ENCODE results near the gene TMEM80. TPM values are rescaled to one million over a fixed set of nuclear protein-coding genes. Genes with fewer than 3 reads are reported as not detected.

The TMEM80 gene
- total RNA-seq, 1 experiment from 2014 or later: 15.8 TPM

DNA sequence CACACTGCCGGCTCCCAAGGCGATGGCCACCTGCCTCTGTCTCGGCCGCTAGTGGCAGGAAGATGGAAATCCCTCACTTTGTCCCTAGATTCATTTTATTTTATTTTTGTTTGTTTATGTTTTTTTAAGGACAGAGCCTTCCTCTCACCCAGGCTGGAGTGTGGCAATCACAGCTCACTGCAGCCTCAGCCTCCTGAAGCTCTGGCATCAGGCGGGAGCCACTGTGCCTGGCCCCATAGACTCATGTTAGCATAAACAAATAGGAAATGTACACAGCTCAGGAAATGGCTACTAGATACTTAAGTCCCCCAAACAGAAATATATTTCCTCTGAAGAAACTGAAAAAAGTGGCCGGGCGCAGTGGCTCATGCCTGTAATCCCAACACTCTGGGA lies 3.5 kb downstream of the TMEM80 start:
- no peak for DNase-seq (ENCODE audit: low spot score)

DNA sequence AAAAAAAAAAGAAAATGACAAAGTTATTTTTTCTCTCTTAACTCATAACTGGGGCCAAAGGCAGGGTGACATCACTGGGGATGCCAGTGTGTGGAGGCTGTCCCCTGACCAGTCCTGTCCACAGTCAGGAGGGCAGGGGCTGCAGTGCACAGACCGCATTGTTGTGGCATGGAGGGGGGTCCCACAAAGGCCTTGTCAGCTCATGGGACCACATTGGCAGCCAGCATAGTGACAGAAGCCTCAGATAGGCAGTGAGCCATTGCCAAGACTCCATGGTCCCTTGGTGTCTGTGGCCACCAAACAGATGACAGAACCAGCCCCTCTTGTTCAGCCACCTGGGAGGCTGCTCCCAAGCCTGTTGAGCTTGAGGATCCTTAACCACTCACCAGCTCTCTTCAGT lies 4.1 kb downstream of the TMEM80 start:
- DNase-seq (ENCODE audit: low spot score): no peak

DNA sequence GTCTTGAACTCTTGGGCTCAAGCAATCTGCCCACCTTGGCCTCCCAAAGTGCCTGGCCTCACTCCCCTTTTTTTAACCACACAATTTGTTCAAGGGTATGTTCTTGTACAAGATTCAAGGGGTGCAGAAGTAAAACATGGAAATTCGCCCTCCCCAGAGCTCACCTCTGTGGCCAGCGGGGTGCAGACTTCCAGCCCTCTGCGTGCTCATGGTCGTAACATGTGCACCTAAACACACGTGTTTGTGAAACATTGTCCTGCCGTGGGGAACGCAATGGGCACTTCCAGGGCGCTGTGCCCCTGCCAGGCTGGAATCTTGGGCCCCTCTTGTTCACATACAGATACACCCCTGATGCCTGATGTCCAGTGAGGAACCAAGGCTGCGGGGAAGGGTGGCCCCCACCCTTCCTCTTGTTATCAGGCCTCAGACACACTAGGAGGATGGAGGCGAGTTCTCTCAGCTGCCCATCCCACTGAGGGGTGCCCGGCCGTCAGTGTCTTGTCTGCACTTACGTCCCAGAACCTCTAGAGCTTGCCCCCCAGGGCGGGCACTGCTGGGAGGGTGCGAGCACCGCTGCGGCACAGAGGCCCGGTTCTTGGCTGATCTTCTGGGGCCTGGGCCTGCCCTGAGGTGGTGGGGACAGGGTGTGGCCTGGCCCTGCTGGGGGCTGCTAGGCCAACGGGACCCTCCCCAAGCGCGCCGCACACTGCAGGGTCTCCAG lies 6.3 kb downstream of the TMEM80 start:
- DNase-seq (ENCODE audit: low spot score): no peak

DNA sequence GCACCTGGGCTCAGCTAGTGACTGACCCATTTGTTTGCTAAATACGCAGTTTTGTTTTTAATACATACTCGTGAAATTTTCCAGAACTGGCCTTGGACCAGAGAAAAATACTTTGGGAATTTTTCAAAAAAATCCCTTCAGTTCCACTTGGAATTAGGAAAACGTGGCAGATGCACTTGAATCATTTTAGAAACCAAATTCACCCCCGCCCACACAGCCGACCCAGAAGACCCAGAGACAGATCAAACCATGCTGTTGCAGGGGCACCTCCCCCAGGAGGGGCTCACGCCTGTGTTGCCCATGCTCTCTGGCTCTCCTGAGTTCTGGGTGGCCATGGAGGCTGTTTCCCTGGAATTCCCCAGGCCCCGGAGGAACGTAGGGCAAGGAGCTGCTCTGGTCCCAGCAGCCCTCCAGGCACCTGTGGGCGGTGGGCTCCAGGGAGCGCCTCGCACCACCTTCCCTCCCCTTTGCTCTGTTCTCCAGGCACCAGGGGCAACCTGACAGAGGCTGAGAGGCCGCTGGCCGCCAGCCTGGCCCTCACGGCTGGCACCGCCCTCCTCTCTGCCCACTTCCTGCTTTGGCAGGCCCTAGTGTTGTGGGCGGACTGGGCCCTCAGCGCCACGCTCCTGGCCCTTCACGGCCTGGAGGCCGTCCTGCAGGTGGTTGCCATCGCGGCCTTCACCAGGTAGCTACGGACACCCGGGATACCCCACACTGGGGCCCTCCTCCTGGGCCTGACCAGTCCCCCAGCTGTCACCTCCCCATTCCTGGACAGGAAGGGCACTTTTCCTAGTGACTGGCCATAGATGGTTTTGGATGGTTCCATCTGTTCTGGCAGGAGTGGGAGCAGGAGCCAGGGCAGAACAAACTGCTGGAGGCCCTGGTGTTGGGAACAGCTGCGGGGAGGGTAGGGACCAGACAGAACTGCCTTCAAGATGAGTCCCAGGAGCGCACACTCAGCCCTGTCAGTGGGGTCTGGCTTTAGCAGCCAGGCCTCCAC lies 7.1 kb downstream of the TMEM80 start:
- DNase-seq (ENCODE audit: low spot score): peak; percentile 59

DNA sequence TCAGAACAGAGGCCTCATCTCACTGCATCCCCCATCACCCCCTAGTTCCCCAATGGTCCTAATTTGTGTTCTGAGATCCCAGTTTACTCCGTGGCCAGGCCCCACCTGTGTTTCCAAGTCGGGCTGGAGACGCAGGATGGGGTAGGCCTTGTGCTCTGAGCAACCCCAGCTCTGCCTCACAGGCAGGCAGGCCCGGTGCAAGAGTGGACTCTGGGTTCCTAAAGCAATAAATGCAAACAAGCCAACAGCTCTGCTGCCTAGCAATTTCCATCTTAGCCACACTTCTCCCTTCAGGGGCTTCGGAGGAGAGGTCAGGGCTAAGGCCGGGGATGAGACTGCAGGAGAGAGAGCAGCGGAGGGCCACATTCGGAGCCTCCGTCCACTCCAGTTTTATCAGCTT lies 7.9 kb downstream of the TMEM80 start:
- no peak for DNase-seq (ENCODE audit: low spot score)

DNA sequence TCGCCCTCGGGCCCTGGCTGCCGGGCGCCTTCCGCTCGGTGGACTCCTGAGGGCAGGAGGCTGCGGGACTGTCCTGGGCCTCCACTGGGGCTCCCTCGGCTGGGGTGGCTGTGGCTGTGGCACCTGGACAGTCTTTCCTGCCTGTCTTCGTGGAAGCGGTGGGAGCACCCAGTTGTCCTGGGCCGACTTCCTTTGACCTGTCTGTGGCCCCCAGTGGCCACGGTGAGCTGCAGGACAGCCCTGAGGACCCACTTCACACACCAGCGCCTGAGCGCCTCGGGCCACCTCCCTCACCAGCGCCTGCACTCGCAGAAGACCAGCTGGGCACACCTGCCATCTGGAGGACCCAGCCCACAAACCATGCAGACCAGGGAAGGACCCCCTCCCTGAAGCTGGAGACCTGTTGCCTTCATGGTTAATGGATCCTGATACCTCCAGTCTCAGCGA lies 8.6 kb downstream of the TMEM80 start:
- DNase-seq (ENCODE audit: low spot score): no peak

DNA sequence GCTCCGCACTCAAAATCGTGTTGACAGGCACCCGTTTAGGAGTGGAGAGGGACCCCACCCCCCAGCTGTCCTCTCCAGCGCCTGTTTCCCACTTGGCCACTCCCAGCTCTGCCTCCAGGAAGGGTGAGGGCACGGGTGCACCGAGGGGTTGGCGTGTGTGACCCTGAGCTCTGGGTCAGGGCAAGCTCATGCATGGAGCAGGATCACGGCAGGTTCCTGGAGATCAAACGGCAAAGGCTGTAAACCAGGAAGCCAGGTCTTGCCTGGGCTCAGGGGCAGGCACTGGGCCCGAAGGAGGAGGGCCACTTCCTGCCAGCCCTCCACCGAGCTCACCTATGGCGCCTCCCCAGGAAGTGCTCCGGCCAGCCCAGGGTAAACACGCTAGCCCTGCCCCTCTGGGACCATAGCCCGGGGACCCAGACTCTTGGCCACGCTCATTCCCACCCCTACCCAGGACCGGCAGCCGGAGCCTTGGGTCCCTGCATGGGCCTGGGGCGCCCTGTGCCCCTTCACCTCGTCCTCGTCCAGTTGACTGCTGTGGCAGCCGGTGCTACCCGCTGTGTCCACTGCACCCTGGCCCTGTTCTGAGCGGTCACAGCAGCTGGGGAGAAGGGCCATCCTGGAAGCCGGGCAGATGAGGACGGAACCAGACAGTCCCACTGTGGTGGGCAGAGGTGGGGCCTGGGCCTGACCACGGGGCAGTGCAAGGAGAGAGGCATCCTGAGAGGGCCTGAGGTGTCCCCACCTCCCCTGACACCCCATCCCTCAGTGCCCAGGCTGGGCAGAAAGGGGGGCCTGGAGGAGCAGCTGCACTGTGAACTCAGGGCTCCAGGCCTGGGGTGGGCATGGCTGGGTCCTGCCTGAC lies 9.4 kb downstream of the TMEM80 start:
- no peak for DNase-seq (ENCODE audit: low spot score)

DNA sequence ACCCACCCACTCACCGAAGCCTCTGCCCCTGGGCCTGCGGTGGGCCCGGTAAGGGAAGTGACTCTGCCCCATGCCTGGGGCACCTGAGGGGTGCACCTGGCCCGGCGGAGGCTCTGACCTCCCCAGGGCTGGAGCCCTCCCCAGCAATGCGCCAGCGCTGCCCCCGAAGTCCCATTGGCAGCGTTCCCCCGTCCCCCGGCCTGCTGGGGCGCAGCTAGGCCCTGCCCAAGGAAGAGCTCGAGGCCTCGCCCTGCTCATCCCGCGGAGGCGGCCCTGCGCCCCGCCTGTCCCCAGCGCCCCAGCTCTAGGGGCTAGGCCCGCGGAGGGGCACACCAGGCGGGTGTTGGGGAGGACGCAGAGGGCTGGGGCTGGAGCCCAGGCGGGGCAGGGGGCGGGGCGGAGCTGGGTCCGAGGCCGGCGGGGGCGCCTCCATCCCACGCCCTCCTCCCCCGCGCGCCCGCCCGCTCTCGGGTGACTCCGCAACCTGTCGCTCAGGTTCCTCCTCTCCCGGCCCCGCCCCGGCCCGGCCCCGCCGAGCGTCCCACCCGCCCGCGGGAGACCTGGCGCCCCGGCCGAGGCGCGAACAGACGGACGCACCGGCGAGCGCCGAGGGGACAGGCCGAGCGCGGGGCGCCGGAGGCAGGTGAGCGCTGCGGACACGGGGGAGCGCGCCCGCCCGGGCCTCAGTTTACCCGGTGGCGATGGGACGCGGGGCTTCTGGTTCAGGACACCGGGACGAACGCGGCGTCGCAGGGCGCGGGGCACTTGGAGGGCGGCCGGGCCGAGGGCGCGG lies 10.2 kb downstream of the TMEM80 start, which contains the start of gene EPS8L2:
Gene EPS8L2, plus strand, starts transcription at position 586 of the 793 bp plus-strand sequence. CDS start 3,177 bp downstream, outside the sequence.
- DNase-seq (ENCODE audit: low spot score): no peak

DNA sequence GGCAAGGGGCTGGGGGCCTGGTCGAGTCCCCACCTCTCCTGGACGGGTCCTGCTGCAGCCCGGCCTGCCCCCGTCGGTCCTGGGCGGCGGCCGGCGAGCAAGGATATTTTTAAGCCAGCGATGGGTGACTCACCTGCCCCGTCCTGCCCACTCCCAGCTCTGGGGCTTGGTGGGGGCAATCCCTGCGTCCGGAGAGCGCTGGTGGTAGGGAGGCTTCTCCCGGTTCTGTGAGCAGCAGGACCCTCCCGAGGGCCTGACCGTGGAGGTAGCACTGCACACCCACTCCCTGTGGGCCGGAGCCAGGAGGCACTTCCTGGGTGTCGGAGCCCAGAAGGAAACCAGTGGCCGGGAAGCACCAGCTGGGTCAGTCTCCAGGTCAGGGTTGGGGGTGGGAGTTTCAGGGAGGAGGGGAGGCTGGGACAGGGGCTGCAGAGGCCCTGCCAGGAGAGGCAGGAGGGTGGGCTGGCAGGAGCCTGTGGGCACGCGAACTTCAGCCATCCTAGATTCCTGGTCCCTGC lies 10.9 kb downstream of the TMEM80 start:
- DNase-seq (ENCODE audit: low spot score): no peak

DNA sequence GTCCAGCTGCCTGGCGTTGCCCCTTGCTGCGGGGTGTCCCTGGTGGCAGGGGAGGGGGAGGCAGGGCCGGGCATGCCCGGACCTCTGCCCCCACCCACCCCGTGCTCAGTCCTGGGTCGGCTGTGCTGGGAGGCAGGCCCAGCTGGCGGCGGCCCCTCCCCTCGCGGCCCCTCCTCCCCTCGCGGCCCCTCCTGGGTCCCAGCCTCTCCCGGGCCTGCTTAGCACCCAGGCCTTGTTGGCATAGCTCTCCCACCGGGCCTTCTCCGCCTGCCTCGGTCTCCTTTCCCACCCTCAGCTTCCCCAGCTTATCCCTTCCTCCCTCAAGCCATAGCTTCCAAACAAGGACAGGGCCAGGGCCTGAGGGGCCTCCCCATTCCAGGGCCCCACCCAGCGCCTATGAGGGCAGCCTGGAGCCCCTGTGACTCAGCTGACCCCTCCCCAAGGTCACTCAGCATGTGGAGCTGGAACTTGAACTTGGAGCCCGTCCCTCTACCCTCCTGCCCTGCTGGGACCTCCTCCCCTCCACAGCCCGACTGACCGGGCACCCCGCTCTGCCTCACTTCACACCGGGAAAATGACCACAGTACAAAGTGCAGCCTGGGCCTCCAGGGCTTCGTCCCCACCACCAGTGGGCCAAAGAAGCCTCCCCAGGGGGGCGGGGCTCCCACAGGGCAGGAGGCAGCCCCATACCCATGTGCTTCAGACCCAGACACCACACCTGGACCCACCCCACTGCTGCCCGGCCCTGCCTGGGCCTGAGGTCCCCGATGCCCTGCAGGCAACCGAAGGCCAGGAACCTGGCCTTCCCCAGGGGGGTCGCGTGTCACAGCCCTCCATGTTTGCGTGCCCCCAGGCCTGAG lies 11.6 kb downstream of the TMEM80 start:
- DNase-seq (ENCODE audit: low spot score): no peak

DNA sequence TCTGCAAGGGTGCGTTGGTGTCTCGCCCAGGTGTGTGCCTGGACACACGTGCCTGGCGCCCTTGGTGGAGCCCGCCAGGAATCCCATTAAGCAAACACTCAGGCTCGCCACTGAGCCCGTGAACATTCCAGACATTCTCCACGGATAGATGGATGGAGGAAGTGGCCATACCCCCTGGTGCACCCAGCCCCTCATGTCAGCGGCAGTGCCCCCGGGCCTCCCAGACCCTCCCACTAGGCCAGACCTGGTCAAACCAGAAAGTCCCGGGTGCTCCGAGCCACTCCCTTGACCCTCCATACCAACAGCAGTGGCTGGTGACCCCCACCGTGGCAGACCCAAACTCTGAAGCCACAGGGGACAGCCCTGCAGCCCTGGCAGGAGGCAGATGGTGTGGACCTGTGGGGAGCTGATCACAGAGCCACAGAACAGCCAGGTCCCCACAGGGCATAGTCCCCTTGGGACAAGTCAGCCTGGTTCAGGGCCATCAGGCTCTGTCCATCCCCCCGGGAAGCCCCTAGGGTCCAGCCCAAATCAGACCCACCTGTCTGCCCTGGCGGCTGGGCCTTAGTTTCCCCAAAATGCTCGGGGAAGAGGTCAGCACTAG lies 12.3 kb downstream of the TMEM80 start:
- no peak for DNase-seq (ENCODE audit: low spot score)

DNA sequence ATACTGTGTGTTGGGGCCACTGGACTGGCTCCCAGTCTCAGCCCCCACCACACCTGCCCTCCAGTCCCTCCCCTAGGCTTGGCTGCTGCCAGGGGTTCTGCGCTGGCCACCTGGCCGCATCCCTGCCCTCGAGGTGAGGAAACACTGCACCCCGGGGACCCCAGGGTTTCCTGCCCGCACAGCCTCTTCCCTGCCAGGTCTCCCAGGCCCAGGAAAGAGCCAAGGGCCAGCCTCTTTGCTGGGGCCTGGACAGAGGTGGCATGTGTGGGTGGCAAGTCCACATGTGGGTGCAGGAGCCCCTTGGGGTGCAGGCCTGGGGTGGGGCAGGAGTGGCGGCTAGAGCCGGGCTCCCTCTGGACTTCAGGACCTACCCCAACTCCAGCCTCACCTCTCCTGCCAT lies 12.9 kb downstream of the TMEM80 start:
- DNase-seq (ENCODE audit: low spot score): no peak

DNA sequence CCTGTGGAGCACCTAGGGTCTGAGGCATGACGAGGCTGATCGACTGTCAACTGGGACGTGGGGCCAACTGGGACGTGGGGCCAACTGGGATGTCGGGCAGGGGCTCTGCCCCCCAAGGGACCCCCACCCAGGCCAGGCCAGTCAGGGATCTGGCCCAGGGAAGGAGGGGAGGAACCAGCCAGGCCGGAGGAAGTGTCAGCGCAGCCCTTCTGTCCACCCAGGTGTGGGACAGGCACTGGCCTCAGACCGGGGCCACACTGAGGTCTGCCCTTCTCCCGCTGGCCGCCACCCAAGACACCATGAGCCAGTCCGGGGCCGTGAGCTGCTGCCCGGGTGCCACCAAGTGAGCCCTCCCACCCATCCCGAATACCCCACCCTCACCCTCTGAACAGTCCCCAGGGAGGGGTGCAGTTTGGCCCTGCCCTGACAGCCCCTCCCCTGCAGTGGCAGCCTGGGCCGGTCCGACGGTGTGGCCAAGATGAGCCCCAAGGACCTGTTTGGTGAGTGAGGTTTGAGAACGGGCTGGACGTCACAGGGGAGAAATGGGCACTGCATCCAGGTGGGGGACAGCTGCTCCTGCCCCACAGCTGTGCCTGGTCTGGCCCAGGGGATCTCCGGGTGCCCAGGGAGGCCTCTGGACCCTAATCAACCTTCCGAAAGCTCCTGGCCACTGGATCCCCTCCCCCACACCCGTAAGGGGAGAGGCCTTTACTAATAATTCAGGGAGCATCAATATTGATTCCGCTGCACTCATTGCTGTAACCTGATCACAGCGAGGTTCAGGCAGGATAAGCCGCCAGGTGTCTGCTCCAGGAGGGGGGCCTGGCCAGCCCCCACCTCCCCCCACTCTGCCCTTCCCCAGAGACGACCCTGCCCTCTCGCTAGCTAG lies 13.7 kb downstream of the TMEM80 start:
- no peak for DNase-seq (ENCODE audit: low spot score)

DNA sequence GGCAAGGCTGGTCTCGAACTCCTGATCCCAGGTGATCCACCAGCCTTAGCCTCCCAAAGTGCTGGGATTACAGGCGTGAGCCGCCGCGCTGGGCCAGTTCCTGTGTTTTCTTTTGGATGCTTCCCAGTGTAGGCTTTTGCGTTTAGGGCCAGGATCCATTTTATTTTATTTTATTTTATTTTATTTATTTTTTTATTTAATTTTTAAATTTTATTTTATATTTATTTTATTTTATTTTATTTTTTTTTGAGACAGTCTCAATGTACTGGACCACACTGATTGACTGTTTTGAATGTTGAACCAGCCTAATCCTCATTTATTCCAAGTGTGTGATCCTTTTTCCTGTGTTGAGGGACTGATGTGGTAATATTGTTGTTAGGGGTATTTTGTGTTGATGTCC lies 18.8 kb downstream of the TMEM80 start:
- DNase-seq (ENCODE audit: low spot score): no peak

DNA sequence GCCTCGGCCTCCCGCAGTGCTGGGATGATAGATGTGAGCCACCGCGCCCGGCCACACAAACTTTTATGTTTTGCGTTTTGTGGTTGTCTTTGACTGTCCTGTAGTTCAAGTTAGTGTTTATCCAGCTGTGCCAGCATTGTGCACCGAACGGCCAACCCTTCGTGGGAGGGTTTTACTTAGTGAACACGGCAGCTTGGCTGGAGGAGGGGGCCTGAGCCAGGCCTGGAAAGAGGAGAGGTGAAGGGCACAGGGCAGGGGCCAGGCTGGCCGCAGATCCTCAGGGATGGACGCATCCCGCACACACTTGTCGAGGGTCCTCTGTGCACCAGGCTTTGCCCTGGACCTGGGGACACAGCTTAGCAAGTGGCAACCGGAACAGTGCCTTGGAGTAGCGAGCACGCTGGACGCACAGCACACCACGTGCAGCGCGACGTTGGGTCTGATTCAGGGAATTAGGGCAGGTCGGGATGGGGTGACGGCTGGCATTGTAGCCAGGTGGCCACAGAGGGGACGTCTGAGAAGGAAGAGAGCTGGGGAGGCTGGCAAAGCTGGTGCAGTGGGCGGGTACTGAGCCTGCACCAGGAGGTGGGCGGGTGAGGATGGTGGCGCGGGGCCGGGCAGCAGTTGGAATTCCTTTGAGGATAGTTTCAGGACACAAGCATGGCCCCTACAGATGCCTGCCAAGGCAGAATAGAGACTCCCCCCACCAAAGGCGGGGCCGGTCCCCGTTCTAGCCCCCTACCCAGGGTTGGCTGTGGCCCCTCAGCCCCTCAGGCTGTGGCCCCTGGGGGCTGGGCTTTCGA lies 23.8 kb downstream of the TMEM80 start:
- no peak for DNase-seq (ENCODE audit: low spot score)

DNA sequence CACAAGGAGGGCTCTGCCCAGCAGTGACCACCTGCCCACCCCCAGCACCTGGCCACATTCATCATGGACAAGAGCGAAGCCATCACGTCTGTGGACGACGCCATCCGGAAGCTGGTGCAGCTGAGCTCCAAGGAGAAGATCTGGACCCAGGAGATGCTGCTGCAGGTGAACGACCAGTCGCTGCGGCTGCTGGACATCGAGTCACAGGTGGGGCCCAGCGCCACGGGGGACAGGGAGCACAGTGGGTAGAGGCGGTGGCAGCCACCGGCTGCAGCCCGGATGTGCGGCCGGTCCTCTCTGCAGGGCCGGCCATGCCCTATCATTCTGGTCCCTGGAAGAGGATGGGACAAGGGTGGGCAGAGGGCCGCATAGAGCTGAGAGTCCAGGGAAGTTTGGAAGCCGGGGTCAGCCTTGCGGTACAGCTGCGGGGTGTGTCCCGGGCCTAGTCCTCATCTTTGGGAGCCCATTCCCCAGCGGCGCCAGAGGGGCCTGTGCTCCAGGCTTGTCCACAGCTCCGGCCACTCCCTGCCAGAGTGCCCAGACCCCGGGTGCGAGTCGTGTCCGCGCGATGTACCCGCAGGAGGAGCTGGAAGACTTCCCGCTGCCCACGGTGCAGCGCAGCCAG lies 24.5 kb downstream of the TMEM80 start:
- DNase-seq (ENCODE audit: low spot score): no peak
